HL-60 (cell line): ENCODE measurements around the gene UST.

ENCODE experiments used
- CTCF ChIP-seq: IDR thresholded peaks from one replicate; pipeline ENCODE4 v1.5.1; 2011; ENCODE audit warnings: low read length, control low read depth, inconsistent platforms; ENCODE audit not compliant: insufficient read depth
- POLR2AphosphoS5 ChIP-seq: IDR thresholded peaks from 2 replicates; pipeline ENCODE4 v1.6.1; 2012; ENCODE audit warnings: low read depth

DNA sequence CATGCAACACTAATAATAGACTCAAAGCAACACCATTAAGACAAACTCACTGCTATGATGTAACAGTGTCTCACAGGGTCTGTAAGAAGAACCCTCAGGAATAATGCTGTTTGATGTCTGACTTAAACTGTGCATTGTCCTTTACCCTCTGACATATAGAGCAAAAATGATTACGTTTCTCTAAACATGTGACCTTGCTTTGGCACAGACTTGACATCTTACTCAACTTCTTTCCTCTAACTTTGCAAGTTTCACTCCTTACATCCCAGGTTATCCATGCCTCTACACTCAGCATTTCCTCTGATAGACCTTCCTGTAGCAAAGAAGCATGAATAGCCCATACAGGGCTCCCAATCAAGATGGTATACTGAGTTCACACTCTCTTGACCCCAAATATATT is 252.7 kb downstream of the UST start:
- TF ChIP-seq CTCF: no peak
- no peak for TF ChIP-seq POLR2AphosphoS5
